NCI-H146 treated with DMSO at 0.1 percent for 48 hours (cell line): Measurements from ENCODE around the gene GRIP2.
A peak's percentile ranks its signal among the peaks of the same experiment; 100 is the strongest.

Experiments
- DNase-seq: peaks from one replicate; lab custom pipeline; 2025; ENCODE audit not compliant: unreplicated experiment; lab: John Stamatoyannopoulos, UW

GRIP2 gene

GRCh38 chr3:14471690-14472089 is 68.5 kb downstream of the GRIP2 start:
- DNase-seq: no peak

- DNase-seq: no peak
Measured at GRCh38 chr3:14471016-14471415, 69.1 kb downstream of the GRIP2 start.

- DNase-seq: no peak
Measured at GRCh38 chr3:14470461-14470860, 69.7 kb downstream of the GRIP2 start.

GRCh38 chr3:14468621-14468981 is 71.5 kb downstream of the GRIP2 start:
- DNase-seq: no peak

GRCh38 chr3:14467814-14468620 is 72.1 kb downstream of the GRIP2 start:
- DNase-seq: no peak

- no peak for DNase-seq
Measured at GRCh38 chr3:14466179-14466903, 73.8 kb downstream of the GRIP2 start.

- no peak for DNase-seq
Measured at GRCh38 chr3:14465425-14465824, 74.7 kb downstream of the GRIP2 start.

GRCh38 chr3:14464521-14464920 is 75.6 kb downstream of the GRIP2 start:
- DNase-seq: no peak

GRCh38 chr3:14464141-14464465 is 76.0 kb downstream of the GRIP2 start:
- no peak for DNase-seq

GRCh38 chr3:14463330-14464140 is 76.6 kb downstream of the GRIP2 start:
- peak; percentile 41 for DNase-seq

GRCh38 chr3:14462738-14463137 is 77.4 kb downstream of the GRIP2 start:
- no peak for DNase-seq

GRCh38 chr3:14461748-14462324 is 78.3 kb downstream of the GRIP2 start:
- no peak for DNase-seq

- no peak for DNase-seq
Measured at GRCh38 chr3:14461006-14461747, 79.0 kb downstream of the GRIP2 start.

GRCh38 chr3:14460342-14461005 is 79.7 kb downstream of the GRIP2 start:
- DNase-seq: no peak

- DNase-seq: no peak
Measured at GRCh38 chr3:14459787-14460186, 80.4 kb downstream of the GRIP2 start.

- no peak for DNase-seq
Measured at GRCh38 chr3:14459384-14459783, 80.8 kb downstream of the GRIP2 start.

GRCh38 chr3:14458434-14459275 is 81.5 kb downstream of the GRIP2 start:
- no peak for DNase-seq

GRCh38 chr3:14457999-14458398 is 82.1 kb downstream of the GRIP2 start:
- no peak for DNase-seq

GRCh38 chr3:14457481-14457880 is 82.7 kb downstream of the GRIP2 start:
- DNase-seq: no peak
